BE2C (cell line): ENCODE measurements around the gene PCA3.

ENCODE experiments used
- DNase-seq: peaks from one replicate; pipeline ENCODE4 v3.0.0-alpha.2; 2020
- H3K27me3 ChIP-seq: fragments of 250-450 bp; sonication (Bioruptor Pico); 2 replicates; pipeline ENCODE4 v1.5.1; 2020; ENCODE audit warnings: mild to moderate bottlenecking
- H3K36me3 ChIP-seq: fragments of 250-450 bp; sonication (Bioruptor Pico); 2 replicates; pipeline ENCODE4 v1.5.1; 2020; ENCODE audit warnings: mild to moderate bottlenecking
- H3K4me1 ChIP-seq: fragments of 250-450 bp; sonication (Bioruptor Pico); 2 replicates; pipeline ENCODE4 v1.5.1; 2020
- H3K4me3 ChIP-seq: 2 replicates; pipeline ENCODE4 v1.5.1; 2011; ENCODE audit warnings: low read depth, low read length
- H3K9me3 ChIP-seq: fragments of 250-450 bp; sonication (Bioruptor Pico); 2 replicates; pipeline ENCODE4 v1.5.1; 2020
- CTCF ChIP-seq: IDR thresholded peaks from 2 replicates; pipeline ENCODE4 v1.5.1; 2012; ENCODE audit warnings: mild to moderate bottlenecking, low read depth, low read length

Gene PCA3

GRCh38 chr9:76743931-76744330 lies 20.3 kb upstream of the PCA3 start:
- Histone ChIP-seq H3K27me3 (no peaks in the 10 kb centered on the region), H3K4me1 (no peaks in the 10 kb centered on the region), H3K4me3 (no peak overlapping the region), H3K9me3 (no peaks in the 10 kb centered on the region), H3K36me3 (no peaks in the 10 kb centered on the region; the same call in 1 of the 2 replicates)
- TF ChIP-seq CTCF = no peak
- no peak for DNase-seq

- TF ChIP-seq CTCF = no peak
- no peaks in the 10 kb centered on the region for H3K4me1 ChIP-seq
- no peak overlapping the region for H3K4me3 ChIP-seq
- no peaks in the 10 kb centered on the region for H3K36me3 ChIP-seq
- no peaks in the 10 kb centered on the region for H3K27me3 ChIP-seq
- no peaks in the 10 kb centered on the region for H3K9me3 ChIP-seq
- no peak for DNase-seq
These were observed 19.9 kb upstream of the PCA3 start for GRCh38 chr9:76744336-76744735.

GRCh38 chr9:76751001-76751400 lies 13.2 kb upstream of the PCA3 start:
- TF ChIP-seq CTCF = no peak
- H3K27me3 ChIP-seq = no peaks in the 10 kb centered on the region
- no peak for DNase-seq
- H3K9me3 ChIP-seq = no peaks in the 10 kb centered on the region
- no peaks in the 10 kb centered on the region for H3K36me3 ChIP-seq
- H3K4me3 ChIP-seq = no peak overlapping the region
- peaks cover 12% of the 10 kb centered on the region for H3K4me1 ChIP-seq

GRCh38 chr9:76756268-76756640 lies 8.0 kb upstream of the PCA3 start:
- peaks cover 17% of the 10 kb centered on the region for H3K4me1 ChIP-seq
- peak; percentile 69 for TF ChIP-seq CTCF
- no peaks in the 10 kb centered on the region for H3K36me3 ChIP-seq
- H3K27me3 ChIP-seq = no peaks in the 10 kb centered on the region
- peak; percentile 89 for DNase-seq
- no peaks in the 10 kb centered on the region for H3K9me3 ChIP-seq
- H3K4me3 ChIP-seq = no peak overlapping the region

- no peaks in the 10 kb centered on the region for H3K27me3 ChIP-seq
- no peak for TF ChIP-seq CTCF
- no peak for DNase-seq
- no peak overlapping the region for H3K4me3 ChIP-seq
- H3K4me1 ChIP-seq = peaks cover 15% of the 10 kb centered on the region
- H3K36me3 ChIP-seq = no peaks in the 10 kb centered on the region
- H3K9me3 ChIP-seq = no peaks in the 10 kb centered on the region
These were observed 7.1 kb upstream of the PCA3 start for GRCh38 chr9:76756941-76757673.

- no peak for DNase-seq
- TF ChIP-seq CTCF = no peak
- H3K27me3 ChIP-seq = no peaks in the 10 kb centered on the region
- no peaks in the 10 kb centered on the region; the same call in 1 of the 2 replicates for H3K36me3 ChIP-seq
- no peaks in the 10 kb centered on the region for H3K9me3 ChIP-seq
- H3K4me1 ChIP-seq = peaks cover 15% of the 10 kb centered on the region
- H3K4me3 ChIP-seq = no peak overlapping the region
These were observed 5.8 kb upstream of the PCA3 start for GRCh38 chr9:76758476-76758875.
